HG02588 (cell line): Measurements from ENCODE around the gene UBAP1.
"Not testable (repeated sequence)": the region's sequence is repeated elsewhere in the genome, so short reads cannot be mapped to it uniquely, and the experiment has no call there.

Experiments
- ATAC-seq: cut with Tn5 transposase; IDR thresholded peaks from one replicate; pipeline ENCODE4 v1.9.1; 2021; ENCODE audit warnings: mild to moderate bottlenecking, moderate library complexity; ENCODE audit not compliant: unreplicated experiment

Gene UBAP1

DNA sequence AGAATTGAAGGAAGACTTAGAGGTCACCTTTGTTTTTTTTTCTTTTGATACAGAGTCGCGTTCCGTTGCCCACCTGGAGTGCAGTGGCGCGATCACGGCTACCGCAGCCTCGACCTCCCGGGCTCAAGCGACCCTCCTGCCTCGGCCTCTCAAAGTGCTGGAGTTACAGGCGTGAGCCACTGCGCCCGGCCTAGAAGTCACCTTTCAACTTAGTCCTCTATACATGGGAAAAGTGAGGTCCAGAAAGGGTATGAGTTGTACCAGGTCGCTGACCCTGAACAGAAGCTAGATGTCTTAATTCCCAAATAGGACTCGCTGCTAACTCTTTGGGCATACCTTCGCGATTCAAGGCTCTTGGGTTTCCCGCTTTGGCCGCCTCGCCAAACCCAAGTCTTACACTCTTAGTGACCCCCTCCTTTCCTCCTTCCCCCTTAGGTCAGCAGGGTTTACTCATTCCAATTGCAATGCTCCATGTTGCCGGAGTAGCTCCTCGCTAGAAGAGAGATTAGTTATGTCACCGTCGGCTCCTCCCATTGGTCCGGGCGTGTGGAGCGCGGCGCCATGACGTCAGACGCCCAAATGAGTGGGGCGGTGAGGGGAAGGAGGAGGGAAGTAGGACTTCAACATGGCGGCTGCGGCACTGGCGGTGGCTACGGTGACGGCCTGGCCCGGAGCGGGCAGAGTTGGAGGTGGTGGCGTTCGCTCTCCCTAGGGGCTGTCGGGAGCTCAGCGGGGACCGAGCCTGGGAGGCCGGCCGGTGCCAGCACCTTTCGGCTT, at the start of gene UBAP1:
UBAP1 (plus strand) TSS at position 608 of the 777 bp plus-strand sequence. CDS start 41,872 bp downstream, outside the sequence.
- peak; percentile 99 for ATAC-seq

DNA sequence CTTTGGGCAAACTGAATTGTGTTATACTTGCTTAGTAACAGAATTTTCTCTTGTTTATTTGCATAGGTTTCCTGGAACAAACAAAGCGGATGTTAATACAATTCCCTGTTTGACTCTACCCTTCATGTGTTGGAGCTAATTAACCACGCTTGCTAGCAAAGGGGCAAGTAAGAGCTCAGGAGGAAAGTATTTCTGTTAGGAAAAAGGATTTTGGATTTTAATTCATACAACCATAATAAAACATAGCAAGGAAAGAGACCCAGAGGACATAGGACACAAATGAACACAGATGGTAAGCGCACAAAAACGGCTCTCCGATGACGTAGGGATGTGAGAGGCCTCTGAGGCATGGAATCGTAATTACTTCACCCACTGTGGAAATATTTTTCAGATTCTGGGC, 47.3 kb upstream of the UBAP1 start:
- no peak for ATAC-seq

DNA sequence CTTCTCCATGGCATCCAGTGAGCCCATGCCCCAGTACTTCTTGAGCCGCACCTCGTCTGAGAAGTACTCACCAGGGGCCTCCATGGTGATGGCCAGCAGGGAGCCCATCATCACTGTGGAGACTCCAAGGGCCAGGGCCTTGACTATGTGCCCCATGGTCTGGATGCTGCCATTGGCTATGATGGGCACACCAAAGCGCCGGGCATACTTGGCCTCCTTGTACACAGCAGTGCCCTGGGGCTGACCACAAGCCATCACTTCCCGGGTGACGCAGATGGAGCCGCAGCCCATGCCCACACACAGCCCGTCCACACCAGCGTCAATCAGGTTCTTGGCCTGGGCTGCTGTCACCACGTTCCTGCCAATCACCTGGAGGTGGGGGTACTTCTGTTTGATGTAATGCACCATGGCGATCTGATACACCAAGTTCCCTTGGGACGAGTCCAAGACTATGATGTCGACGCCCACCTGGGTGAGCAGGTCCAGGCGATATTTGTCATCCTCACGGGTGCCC, 45.4 kb upstream of the UBAP1 start:
- no peak for ATAC-seq

DNA sequence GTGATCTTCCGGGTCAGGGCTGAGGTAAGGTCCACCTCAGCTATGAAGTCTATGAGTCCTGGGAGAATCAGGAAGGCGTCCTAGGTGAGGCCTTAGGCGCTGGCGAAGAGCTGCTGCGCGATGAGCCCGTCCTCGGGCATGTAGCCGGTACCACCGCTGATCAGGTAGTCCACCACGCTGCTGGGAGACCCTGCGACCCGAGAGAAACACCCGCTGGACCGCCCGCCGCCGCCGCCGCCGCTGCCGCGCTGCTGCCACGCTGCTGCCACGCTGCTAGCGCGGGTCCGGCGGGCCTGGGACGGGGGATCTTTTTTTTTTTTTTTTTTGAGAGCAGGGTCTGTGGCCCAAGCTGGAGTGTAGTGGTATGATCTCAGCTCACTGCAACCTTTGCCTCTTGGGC, 44.3 kb upstream of the UBAP1 start:
- no peak for ATAC-seq

DNA sequence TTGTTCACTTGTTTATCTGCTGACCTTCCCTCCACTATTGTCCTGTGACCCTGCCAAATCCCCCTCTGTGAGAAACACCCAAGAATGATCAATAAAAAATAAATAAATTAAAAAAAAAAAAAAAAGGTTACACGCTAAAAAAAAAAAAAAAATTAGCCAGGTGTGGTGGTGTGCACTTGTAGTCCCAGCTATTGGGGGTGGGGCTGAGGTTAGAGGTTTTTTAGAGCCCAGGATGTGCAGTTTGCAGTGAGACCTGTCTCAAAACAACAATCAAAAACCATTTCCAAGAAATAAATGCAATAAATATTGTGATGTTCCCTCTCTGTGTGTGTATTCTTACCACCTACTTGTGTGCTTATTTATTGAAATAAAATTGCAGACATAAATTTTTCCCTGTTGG, 40.2 kb upstream of the UBAP1 start:
- not testable (repeated sequence) for ATAC-seq

DNA sequence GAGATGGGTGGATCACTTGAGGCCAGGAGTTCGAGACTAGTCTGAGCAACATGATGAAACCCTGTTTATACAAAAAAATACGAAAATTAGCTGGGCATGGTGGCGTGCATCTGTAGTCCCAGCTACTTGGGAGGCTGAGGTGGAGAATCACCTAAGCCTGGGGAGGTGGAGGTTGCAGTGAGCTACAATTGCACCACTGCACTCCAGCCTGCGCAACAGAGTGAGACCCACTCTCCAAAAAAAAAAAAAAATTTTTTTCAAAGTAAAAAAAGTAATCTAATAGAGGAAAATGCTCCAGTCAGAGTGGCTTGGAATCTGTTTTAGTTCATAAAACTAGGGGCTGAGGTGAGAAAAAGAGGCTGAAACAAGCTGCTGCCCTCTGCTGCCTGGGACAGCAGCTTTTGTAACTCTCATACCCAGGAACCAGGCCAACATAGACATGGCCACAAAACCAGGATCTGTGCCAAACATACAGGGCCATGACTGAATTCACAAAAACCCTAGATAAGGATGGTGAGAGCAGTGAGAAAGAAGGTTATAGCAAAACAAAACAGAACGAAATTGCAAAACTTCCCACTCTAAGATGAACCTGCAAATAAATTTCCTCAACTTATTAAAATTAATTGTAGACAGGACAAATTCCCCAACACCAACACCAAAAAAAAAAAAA, 39.2 kb upstream of the UBAP1 start:
- no peak for ATAC-seq

DNA sequence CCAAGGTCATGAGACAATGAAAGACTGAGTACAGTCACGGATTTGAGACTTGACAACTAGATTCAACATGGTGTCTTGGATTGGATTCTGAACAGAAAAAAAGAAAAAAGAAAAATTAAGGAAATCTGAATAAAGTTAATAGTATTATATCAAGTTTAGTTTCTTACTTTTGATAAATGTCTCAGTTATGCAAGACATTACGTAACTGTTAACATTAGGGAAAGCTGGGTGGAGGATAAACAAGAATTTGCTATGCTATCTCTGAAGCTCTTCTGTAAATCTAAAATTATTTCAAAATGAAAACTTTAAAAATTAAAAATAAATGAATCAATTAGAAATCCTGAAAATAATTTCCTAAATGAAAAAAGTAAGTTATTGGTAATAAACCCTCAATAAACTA, 38.0 kb upstream of the UBAP1 start:
- ATAC-seq: no peak

DNA sequence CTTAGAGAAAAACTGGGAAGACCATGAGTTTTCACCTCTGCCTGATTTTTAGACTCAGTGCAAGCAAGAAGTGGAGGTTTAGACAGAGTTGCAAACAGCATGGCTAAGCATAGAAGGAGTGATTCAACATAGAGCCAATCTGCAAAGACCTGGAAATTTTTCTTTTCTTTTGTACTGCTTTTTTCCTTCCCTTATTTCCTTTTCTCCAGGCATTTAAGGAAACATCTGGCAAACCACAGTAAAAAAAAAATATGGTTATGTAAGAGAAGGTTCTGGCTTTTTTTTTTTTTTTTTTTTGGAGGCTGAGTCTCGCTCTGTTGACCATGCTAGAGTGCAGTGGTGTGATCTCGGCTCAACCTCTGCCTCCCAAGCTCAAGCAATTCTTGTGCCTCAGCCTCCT, 35.7 kb upstream of the UBAP1 start:
- ATAC-seq: no peak

DNA sequence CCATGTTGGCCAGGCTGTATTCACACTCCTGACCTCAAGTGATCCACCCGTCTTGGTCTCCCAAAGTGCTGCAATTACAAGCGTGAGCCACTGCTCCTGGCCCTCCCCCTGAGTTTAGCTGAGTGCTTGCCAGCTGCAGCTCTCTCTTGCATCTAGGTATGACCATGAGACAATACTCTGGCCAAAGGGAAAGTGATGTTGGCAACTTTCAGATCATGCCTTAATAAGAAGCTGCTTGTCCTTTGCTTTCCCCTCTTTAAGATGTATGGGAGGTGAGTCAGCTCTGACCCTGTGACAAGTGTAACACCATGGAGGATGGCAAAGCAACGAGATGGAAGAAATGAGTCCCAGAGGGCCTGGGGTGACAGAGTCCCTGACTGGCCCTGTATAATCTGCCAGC, 33.7 kb upstream of the UBAP1 start:
- ATAC-seq: no peak

DNA sequence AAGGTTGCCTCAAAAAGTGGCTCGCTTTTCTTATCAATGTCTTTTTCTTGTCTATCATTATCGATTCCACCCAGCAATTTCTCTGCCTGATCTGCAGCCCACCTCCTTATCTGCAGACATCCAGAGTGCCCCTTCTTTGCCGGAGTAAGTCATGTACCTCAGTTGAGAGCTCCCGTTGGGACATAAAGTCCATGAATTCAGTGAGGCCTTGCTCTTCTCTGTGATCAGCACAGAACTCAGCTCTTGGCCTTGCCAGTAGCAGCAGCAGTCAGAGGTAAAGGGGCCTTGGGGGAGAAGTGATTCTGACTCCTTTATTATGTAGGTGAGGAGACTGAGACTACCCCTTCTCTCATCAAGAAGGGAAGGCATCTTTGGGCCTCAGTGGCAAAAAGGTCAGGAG, 27.4 kb upstream of the UBAP1 start:
- no peak for ATAC-seq

DNA sequence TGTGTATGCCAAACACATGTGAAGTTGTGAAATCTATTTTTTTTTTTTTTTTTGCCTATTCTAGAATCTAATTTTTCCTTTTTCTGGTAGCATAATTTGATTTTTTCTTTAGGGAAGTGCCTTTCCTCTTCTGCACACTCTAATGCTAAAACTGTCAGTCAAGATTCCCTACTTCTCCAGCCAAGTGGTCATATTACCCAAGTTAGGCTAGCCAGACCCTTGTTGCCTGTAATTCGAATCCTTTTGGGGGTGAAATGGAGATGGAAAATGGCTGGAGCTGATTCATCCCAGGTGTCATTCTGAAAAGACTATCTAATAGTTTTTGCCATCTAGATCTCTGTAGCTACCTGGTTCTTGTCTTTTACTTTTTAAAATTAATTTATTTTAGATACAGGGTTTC, 24.8 kb upstream of the UBAP1 start:
- ATAC-seq: no peak

DNA sequence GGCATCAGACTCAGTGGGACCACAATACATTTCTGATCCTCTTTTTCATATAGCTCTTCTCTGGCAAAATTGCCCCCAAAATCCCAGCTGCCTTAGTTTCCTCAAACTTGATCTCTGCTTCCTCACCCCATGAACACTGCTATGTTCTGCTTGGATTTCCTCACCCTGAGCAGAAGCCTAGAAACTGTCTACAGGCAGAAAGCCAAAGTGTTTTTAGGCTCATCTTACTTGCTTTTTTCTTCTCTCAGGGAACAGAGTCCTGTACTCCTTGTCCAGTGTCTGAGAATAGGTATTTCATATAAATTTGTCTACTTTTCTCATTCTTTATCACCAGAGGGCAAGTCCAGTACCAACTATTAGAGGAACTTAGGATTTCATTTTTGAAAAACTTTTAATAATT, 21.5 kb upstream of the UBAP1 start:
- ATAC-seq: no peak

DNA sequence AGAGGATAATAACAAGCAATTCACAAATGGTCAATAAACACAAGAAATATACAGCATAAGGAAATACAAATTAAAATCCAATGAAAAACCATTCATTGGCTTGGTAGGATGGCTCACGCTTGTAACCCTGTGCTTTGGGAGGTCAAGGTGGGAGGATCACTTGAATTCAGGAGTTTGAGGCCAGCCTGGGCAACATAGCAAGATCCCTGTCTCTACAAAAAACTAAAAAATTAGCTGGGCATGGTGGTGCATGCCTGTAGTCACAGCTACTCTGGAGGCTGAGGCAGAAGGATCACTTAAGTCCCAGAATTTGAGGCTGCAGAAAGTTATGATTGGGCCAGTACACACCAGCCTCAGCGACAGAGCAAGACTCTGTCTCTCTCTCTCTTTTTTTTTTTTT, 20.9 kb upstream of the UBAP1 start:
- ATAC-seq: no peak

DNA sequence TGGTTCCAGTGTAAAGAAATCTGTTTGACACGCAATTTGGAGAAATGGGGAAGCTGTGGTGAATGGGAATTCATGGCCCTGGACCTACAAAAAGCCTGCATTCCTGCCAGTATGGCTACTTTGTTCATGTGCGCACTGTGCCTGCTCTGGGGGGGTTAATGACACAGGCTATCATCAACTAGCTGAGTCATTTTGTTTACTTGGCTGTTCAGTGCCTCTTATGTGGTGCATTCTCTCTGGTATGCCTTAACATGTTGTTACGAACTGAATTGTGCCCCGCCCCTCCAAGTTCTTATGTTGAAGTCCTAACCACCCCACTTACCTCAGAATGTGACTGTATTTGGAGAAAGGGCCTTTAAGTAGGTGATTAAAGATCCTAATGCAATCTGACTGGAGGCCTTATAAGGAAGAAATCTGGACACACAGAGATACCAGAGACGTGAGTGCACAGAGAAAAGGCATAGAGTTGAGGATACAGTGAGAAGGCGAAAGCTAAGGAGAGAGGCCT, 20.4 kb upstream of the UBAP1 start:
- no peak for ATAC-seq

DNA sequence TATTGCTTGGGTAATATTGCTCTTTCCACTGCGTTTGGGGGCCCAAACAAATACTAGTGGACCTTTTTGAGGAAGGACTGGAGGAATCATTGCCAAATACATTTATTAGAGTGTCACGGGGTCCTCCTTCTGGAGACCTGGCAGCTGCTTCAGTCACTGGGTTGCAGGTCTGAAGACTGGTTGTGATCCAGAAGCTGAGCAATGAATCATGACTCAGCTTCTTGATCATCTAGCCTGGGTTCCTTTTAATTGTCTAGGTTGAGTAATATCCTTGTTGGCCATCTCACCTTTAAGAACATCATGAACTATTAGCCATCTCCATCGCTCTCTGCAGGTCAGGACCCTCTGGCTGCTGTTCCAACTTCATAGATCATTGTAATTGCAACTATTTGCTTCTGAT, 15.4 kb upstream of the UBAP1 start:
- no peak for ATAC-seq

DNA sequence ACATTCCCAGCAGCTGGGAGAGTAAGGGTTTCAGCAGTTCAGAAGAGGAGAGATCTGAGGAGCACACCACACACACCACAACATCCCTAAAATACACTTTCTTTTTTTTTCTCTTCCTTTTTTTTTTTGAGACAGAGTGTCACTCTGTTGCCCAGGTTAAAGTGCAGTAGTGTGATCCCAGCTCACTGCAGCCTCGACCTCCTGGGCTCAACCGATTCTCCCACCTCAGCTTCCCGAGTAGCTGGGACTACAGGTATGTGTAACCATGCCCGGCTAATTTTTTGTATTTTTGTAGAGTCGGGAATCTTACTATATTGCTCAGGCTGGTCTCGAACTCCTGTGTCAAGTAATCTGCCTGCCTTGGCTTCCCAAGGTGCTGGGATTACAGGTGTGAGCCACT, 9.7 kb upstream of the UBAP1 start:
- ATAC-seq: no peak

DNA sequence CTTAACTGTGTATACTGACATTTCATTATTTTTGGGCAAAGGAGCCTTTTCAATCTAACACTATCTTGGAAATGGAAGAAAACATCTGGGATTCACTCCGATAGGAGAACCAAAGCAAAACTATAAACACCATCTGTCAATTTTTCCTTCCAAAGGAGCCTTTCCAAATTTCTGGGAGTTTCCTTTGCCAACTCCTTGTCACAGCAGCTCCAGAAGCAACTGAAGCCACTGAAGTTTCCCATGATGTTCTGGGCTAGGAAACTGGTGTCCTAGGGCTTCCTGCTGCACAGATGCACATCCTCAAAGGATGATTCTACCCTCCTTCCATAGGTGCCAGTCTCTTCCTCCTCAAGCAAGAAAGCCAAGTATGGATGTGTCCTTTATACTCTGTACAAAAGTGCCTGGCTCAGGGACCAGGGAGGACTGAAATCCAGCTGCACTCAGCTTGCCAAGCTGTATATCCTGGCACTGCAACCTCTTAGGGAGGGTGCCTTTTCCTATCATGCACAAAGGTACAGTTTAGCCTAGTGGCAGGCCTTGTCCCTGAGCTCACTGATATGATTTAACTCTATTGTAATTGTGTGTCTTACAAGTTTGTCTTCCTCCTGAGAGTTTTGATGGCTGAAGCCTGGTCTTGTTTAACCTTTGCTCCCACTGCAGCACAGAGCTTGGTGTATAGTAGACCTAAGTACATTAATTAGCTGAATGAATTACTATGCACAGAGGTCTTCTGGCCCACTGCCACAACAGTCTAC, 8.4 kb upstream of the UBAP1 start:
- ATAC-seq: no peak

DNA sequence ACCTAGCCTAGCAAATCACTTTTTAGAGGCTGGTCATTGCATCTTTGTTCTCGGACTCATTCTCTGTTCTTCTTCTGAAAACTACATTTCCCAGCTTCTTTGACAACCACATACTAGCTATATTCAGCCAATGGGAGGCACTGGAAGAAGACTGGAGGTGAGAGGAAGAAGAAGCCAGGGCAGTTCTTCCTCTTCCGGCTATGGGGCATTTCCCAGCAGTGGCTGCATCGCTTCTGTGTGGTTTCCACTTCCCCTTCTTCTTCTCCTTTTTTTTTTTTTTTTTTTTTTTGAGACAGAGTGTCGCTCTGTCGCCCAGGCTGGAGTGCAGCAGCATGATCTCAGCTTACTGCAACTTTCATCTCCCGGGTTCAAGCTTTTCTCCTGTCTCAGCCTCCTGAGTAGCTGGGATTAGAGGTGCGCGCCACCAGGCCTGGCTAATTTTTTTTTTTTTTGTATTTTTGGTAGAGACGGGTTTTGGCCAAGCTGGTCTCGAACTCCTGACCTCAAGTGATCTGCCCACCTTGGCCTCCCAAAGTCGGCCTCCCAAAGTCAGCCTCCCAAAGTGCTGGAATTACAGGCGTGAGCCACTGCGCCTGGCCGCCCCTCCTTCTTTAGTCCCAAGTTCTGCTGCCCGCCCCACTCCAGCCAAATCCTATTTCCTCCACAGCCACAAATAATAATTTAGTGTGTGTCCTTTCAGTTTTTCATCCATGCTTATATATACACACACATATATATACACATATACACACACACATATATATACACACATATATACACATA, 6.9 kb upstream of the UBAP1 start:
- ATAC-seq: no peak

DNA sequence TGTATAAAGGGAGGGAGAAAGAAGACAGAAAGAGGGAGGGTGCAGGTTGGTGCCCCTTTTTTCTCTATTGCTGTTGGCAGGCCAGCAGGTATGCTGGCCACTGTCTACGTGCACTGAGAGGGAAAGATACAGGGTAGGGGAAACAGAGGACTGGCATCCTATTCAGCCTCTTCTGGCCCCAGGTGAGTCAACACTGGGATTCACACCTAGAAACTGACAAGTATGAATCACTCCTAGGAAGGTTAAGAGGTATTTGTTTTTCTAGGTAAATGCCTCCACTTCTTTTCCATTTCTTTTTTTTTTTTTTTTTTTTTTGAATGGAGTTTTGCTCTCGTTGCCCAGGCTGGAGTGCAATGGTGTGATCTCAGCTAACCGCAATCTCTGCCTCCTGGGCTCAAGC, 2.8 kb upstream of the UBAP1 start:
- no peak for ATAC-seq

DNA sequence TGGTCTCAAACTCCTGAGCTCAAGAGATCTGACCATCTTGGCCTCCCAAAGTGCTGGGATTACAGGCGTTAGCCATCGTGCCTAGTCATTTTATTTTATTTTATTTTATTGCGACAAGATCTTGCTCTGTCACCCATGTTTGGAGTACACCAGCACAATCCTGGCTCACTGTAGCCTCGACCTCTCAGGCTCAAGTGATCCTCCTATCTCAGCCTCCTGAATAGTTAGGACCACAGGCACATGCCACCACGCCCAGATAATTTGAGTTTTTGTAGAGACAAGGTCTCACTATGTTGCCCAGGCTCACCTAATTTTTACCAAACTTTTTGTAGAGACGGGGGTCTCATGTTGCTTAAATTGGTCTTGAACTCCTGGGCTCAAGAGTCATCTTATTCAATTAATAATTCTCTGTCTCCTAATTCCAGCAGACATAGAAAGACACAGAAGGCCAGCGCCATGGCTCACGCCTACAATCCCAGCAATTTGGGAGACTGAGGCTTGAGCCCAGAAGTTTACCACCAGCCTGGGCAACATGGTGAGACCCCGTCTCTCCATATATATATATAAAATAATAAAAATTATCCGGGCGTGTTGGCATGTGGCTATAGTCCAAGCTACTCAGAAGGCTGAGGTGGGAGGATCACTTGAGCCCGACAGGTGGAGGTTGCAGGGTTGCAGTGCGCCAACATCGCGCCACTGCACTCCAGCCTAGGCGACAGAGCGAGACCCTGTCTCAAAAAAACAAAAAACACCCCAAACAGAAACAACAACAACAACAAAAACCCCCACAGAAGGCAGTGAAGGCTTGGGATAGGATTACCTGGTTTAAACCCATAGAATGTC, 1.0 kb upstream of the UBAP1 start:
- ATAC-seq: no peak
